Osteoblast (primary cell): ENCODE results near the gene LAMP2. TPM values are rescaled to one million over a fixed set of nuclear protein-coding genes. Genes with fewer than 3 reads are reported as not detected.

Experiments
- DNase-seq: peaks from one replicate; pipeline ENCODE4 v3.0.0; 2011; ENCODE audit warnings: low spot score, mixed read lengths; ENCODE audit not compliant: insufficient read length; ENCODE audit errors: missing footprints
- H2AFZ ChIP-seq: 2 replicates; pipeline ENCODE4 v1.6.0; 2011; ENCODE audit warnings: mild to moderate bottlenecking, low read length
- H3K27ac ChIP-seq: 2 replicates; pipeline ENCODE4 v1.5.1; 2011; ENCODE audit warnings: mild to moderate bottlenecking, low read depth, low read length, moderate library complexity
- H3K27me3 ChIP-seq: 2 replicates; pipeline ENCODE4 v1.6.0; 2012; ENCODE audit warnings: mild to moderate bottlenecking, control low read depth, inconsistent platforms, low read length, moderate library complexity; ENCODE audit not compliant: insufficient read depth
- H3K36me3 ChIP-seq: 2 replicates; pipeline ENCODE4 v1.5.1; 2011; ENCODE audit warnings: mild to moderate bottlenecking, low read length, control low read depth, moderate library complexity; ENCODE audit not compliant: insufficient read depth
- H3K4me1 ChIP-seq: 2 replicates; pipeline ENCODE4 v1.5.1; 2011; ENCODE audit warnings: mild to moderate bottlenecking, low read length, control low read depth, moderate library complexity; ENCODE audit not compliant: insufficient read depth
- H3K4me2 ChIP-seq: 2 replicates; pipeline ENCODE4 v1.6.0; 2011; ENCODE audit warnings: mild to moderate bottlenecking, low read length; ENCODE audit not compliant: insufficient read depth
- H3K4me3 ChIP-seq: fragments of 200-600 bp; sonication (generic); 3 replicates; pipeline ENCODE4 v1.5.1; 2012; ENCODE audit warnings: mild to moderate bottlenecking, low read length, inconsistent platforms; ENCODE audit not compliant: insufficient read depth
- H3K79me2 ChIP-seq: 2 replicates; pipeline ENCODE4 v1.6.0; 2012; ENCODE audit warnings: mild to moderate bottlenecking, low read length, control low read depth, inconsistent platforms; ENCODE audit not compliant: insufficient read depth
- H3K9me3 ChIP-seq: 2 replicates; pipeline ENCODE4 v1.5.1; 2011; ENCODE audit warnings: low read depth, low read length, control low read depth
- H4K20me1 ChIP-seq: 2 replicates; pipeline ENCODE4 v1.6.0; 2012; ENCODE audit warnings: mild to moderate bottlenecking, low read length, control low read depth; ENCODE audit not compliant: insufficient read depth
- total RNA-seq: library from RNA; depleted of rRNA; stranded (reverse); fragments of >200 nt; gene quantifications from 2 replicates; pipeline ENCODE4 v1.2.3, GENCODE V29; 2012
- TF ChIP-seq, protein P1 (sequence below): IDR thresholded peaks from 2 replicates; pipeline ENCODE4 v1.5.1; 2011; ENCODE audit warnings: mild to moderate bottlenecking, low read depth, low read length, moderate library complexity; ENCODE audit errors: extremely low read depth

The LAMP2 gene
- total RNA-seq, 1 donor, result 237 TPM

DNA sequence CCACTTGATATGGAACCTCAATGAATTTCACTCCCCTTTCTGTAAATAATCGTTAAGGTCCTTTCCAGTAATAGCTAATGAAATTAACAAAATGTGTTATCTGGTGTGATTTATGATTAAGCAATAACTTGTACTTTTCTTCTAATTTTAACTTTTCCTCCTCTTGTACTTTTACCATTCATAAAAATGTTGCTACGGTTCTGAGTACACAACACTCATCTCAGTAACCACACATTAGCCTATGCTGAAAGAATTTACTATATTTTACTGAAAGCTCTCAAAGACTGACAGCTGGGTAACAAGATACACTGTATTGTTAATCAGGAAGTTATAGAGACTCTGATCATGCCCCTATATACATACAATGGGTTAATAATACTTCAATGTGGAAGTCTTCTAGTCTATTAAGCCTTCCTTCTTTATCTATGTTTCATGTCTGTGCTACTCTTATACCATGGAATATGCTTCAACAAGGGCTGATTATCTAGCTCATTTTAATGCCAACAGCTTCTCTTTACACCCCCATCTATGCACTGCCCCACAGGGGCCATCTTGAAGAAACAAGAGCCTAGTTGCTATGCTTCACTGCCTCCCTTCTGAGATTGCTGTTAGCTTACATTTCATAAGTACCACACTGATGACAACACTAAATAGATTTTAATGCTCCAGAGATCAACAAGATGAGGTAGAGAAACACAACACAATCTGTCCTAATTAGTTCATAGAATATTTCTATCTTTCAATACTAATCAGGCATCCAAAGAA lies 39.1 kb downstream of the LAMP2 start:
- Histone ChIP-seq H3K4me2 (no peak overlapping the region), H3K79me2 (no peaks in the 10 kb centered on the region), H3K27ac (no peak overlapping the region), H3K4me1 (peaks cover 15% of the 10 kb centered on the region), H3K36me3 (no peaks in the 10 kb centered on the region), H4K20me1 (no peaks in the 10 kb centered on the region), H2AFZ (no peak overlapping the region), H3K27me3 (no peaks in the 10 kb centered on the region), H3K9me3 (no peaks in the 10 kb centered on the region), H3K4me3 (no peak overlapping the region)
- TF ChIP-seq, protein P1, sequence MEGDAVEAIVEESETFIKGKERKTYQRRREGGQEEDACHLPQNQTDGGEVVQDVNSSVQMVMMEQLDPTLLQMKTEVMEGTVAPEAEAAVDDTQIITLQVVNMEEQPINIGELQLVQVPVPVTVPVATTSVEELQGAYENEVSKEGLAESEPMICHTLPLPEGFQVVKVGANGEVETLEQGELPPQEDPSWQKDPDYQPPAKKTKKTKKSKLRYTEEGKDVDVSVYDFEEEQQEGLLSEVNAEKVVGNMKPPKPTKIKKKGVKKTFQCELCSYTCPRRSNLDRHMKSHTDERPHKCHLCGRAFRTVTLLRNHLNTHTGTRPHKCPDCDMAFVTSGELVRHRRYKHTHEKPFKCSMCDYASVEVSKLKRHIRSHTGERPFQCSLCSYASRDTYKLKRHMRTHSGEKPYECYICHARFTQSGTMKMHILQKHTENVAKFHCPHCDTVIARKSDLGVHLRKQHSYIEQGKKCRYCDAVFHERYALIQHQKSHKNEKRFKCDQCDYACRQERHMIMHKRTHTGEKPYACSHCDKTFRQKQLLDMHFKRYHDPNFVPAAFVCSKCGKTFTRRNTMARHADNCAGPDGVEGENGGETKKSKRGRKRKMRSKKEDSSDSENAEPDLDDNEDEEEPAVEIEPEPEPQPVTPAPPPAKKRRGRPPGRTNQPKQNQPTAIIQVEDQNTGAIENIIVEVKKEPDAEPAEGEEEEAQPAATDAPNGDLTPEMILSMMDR, result no peak
- DNase-seq, result no peak

DNA sequence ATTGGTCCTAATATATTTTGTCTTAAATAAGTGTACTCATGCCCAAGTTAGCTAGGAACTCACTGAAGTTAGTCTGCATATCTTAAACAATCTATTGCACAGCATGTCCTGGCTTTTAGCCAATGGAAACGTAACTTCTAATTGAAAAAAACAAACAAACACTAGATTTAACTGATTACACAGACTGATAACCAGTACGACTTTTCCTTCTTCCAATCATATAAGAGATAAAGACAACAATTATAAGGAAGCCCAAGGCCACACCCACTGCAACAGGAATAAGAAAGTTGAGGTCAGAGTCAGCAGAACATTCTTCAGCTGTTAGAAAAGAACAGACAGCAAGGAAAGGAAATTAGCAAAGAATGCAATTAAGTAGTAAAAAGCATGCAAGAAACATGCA lies 40.8 kb downstream of the LAMP2 start:
- no peak for DNase-seq
- H3K4me2 ChIP-seq, result no peak overlapping the region

DNA sequence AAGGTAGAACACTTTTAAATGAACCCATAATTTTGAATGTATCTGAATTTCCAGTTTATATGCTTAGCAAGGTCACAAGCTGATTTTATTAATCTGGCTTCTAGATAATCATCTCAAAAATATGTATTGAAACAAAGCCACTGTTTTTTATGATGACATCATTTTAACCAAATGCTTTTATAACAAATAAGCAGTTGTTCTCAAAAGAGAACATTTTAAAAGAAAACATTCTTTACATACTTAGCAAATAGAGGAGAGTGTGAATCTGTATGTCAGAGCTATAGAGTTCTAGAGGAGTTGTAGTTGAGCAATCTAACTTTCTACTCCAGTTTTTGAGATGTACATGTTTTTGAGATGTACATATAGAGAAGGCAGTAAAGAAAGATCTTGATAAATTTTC lies 42.5 kb downstream of the LAMP2 start:
- TF ChIP-seq, protein P1, result no peak
- Histone ChIP-seq H3K36me3 (no peaks in the 10 kb centered on the region), H3K27ac (no peak overlapping the region), H3K4me2 (no peak overlapping the region), H3K9me3 (no peaks in the 10 kb centered on the region), H3K27me3 (no peaks in the 10 kb centered on the region), H2AFZ (no peak overlapping the region), H4K20me1 (no peaks in the 10 kb centered on the region), H3K4me1 (peaks cover 15% of the 10 kb centered on the region), H3K79me2 (no peaks in the 10 kb centered on the region), H3K4me3 (no peak overlapping the region)
- DNase-seq, result no peak

More for the DNA sequence above, 40.8 kb downstream of the LAMP2 start:
- H3K79me2 ChIP-seq, result no peaks in the 10 kb centered on the region
- no peak overlapping the region for H3K27ac ChIP-seq
- no peaks in the 10 kb centered on the region for H3K9me3 ChIP-seq
- no peaks in the 10 kb centered on the region for H3K36me3 ChIP-seq
- H4K20me1 ChIP-seq, result no peaks in the 10 kb centered on the region
- H3K4me3 ChIP-seq, result no peak overlapping the region
- TF ChIP-seq, protein P1, result no peak
- H3K4me1 ChIP-seq, result peaks cover 15% of the 10 kb centered on the region
- H2AFZ ChIP-seq, result no peak overlapping the region
- H3K27me3 ChIP-seq, result no peaks in the 10 kb centered on the region

DNA sequence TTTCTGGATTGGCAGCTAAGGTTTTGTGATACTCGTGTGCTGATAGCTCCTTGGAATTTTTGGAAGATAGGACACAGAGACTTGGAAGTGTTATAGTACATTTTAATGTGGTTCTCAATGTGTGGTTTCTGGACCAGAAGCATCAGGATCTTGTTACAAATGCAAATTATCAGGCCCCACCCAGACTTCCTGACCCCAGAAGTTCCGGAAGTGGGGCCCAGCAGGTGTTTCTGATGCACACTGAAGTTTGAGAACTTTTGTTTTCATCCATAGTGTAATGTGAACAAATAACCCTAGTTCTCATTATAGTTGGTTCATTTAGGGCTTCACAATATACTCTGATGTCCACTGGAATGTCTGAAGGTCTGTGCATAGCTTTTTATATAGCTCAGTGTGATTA lies 49.6 kb downstream of the LAMP2 start:
- Histone ChIP-seq H3K36me3 (no peaks in the 10 kb centered on the region), H3K27me3 (no peaks in the 10 kb centered on the region)

More for the DNA sequence above, 49.6 kb downstream of the LAMP2 start:
- Histone ChIP-seq H3K27ac (no peak overlapping the region), H3K9me3 (no peaks in the 10 kb centered on the region), H4K20me1 (no peaks in the 10 kb centered on the region), H2AFZ (no peak overlapping the region), H3K79me2 (no peaks in the 10 kb centered on the region), H3K4me1 (no peaks in the 10 kb centered on the region), H3K4me2 (no peak overlapping the region), H3K4me3 (no peak overlapping the region)
- DNase-seq, result no peak
- TF ChIP-seq, protein P1, result no peak
